AG04449 (cell line): ENCODE measurements around the gene CBFA2T3.
"Not testable (repeated sequence)": the region's sequence is repeated elsewhere in the genome, so short reads cannot be mapped to it uniquely, and the experiment has no call there.

Source experiments
- CTCF ChIA-PET: fragments of 350-600 bp; formaldehyde crosslinking; extraction: SDS; loops from one replicate; lab custom pipeline; 2021; ENCODE audit warnings: antibody characterized with exemption; lab: Yijun Ruan, JAX
- POLR2A ChIA-PET: fragments of 400-600, 350-600 bp; formaldehyde crosslinking; extraction: SDS; loops from one replicate; lab custom pipeline; 2020; ENCODE audit warnings: antibody characterized with exemption, inconsistent platforms; lab: Yijun Ruan, JAX
- DNase-seq: peaks from one replicate; pipeline ENCODE4 v3.0.0-alpha.2; 2010; ENCODE audit warnings: low read depth, low spot score
- H3K4me3 ChIP-seq: 2 replicates; pipeline ENCODE4 v1.5.1; 2011; ENCODE audit warnings: low read depth, mild to moderate bottlenecking, control low read depth, low read length
- CTCF ChIP-seq: IDR thresholded peaks from one replicate; pipeline ENCODE4 v1.5.1; 2011; ENCODE audit warnings: mild to moderate bottlenecking, moderate library complexity, low read length, control low read depth, inconsistent platforms; ENCODE audit not compliant: insufficient read depth; ENCODE audit errors: missing control alignments

Gene CBFA2T3

GRCh38 chr16:88920618-88921590, 56.1 kb downstream of the CBFA2T3 start:
- H3K4me3 ChIP-seq: no peak overlapping the region
- ChIA-PET POLR2A (no interaction called here), CTCF (no interaction called here)
- no peak for TF ChIP-seq CTCF
- DNase-seq: no peak

- no peak for DNase-seq
- H3K4me3 ChIP-seq: no peak overlapping the region
- no peak for TF ChIP-seq CTCF
- CTCF ChIA-PET: no interaction called here
- POLR2A ChIA-PET: no interaction called here
These were observed 57.1 kb downstream of the CBFA2T3 start for GRCh38 chr16:88919936-88920335.

- CTCF ChIA-PET, H3K4me3 ChIP-seq, DNase-seq, POLR2A ChIA-PET: not testable (repeated sequence)
These were observed 58.1 kb downstream of the CBFA2T3 start for GRCh38 chr16:88918896-88919295.

- no peak for TF ChIP-seq CTCF
- POLR2A ChIA-PET: no interaction called here
- DNase-seq: no peak
- no peak overlapping the region for H3K4me3 ChIP-seq
- CTCF ChIA-PET: no interaction called here
These were observed 58.9 kb downstream of the CBFA2T3 start for GRCh38 chr16:88917915-88918627.

GRCh38 chr16:88917146-88917914, 59.7 kb downstream of the CBFA2T3 start:
- ChIA-PET CTCF (no interaction called here), POLR2A (no interaction called here)
- H3K4me3 ChIP-seq: no peak overlapping the region
- no peak for DNase-seq
- TF ChIP-seq CTCF: no peak

GRCh38 chr16:88915639-88916327, 61.2 kb downstream of the CBFA2T3 start:
- DNase-seq: no peak
- ChIA-PET POLR2A (no interaction called here), CTCF (no interaction called here)
- TF ChIP-seq CTCF: no peak
- no peak overlapping the region for H3K4me3 ChIP-seq
